GM23338 (cell line): ENCODE data around the gene GRID1. TPM values are rescaled to one million over a fixed set of nuclear protein-coding genes. Genes with fewer than 3 reads are reported as not detected.

ENCODE experiments used
- ATAC-seq: fragments of 200-7000 bp; cut with Tn5 transposase; 3 replicates; pipeline ENCODE4 v1.9.1; 2020
- DNase-seq: peaks from one replicate; pipeline ENCODE4 v3.0.0-alpha.2; 2015; ENCODE audit warnings: low spot score
- H2AFZ ChIP-seq: fragments of 200-600 bp; sonication (generic); 2 replicates; pipeline ENCODE4 v1.8.0; 2016; ENCODE audit warnings: antibody characterized with exemption, mild to moderate bottlenecking, moderate library complexity
- H3F3A ChIP-seq: fragments of 200-600 bp; sonication (generic); replicated peaks from 2 replicates; pipeline ENCODE4 v1.8.0; 2017; ENCODE audit warnings: antibody characterized with exemption, mixed run types, low read depth
- H3K27ac ChIP-seq: fragments of 200-600 bp; sonication (generic); 2 replicates; pipeline ENCODE4 v1.6.1; 2016; ENCODE audit warnings: low read depth
- H3K27me3 ChIP-seq: fragments of 200-600 bp; sonication (generic); 2 replicates; pipeline ENCODE4 v1.8.0; 2016; ENCODE audit warnings: mild to moderate bottlenecking, mixed run types, moderate library complexity; ENCODE audit not compliant: insufficient read depth
- H3K36me3 ChIP-seq: fragments of 200-600 bp; sonication (generic); 2 replicates; pipeline ENCODE4 v1.8.0; 2016; ENCODE audit warnings: mild to moderate bottlenecking; ENCODE audit not compliant: insufficient read depth
- H3K4me1 ChIP-seq: fragments of 200-600 bp; sonication (generic); 2 replicates; pipeline ENCODE4 v1.8.0; 2016; ENCODE audit warnings: mild to moderate bottlenecking, moderate library complexity; ENCODE audit not compliant: insufficient read depth
- H3K4me2 ChIP-seq: fragments of 200-600 bp; sonication (generic); 2 replicates; pipeline ENCODE4 v1.7.1; 2017; ENCODE audit warnings: mixed run types
- H3K4me3 ChIP-seq: fragments of 200-600 bp; sonication (generic); 2 replicates; pipeline ENCODE4 v1.6.1; 2016; ENCODE audit warnings: mixed run types
- H3K79me2 ChIP-seq: fragments of 200-600 bp; sonication (generic); replicated peaks from 2 replicates; pipeline ENCODE4 v1.8.0; 2017; ENCODE audit warnings: mild to moderate bottlenecking; ENCODE audit not compliant: insufficient read depth
- H3K9me2 ChIP-seq: fragments of 200-600 bp; sonication (generic); 2 replicates; pipeline ENCODE4 v1.8.0; 2017; ENCODE audit not compliant: insufficient read depth
- H4K20me1 ChIP-seq: fragments of 200-600 bp; sonication (generic); replicated peaks from 2 replicates; pipeline ENCODE4 v1.8.0; 2017; ENCODE audit warnings: mild to moderate bottlenecking; ENCODE audit not compliant: insufficient read depth
- H3K27ac Mint-ChIP-seq: 2 replicates; pipeline ENCODE4 v1.8.0; 2020; ENCODE audit warnings: inconsistent platforms, mild to moderate bottlenecking, moderate library complexity, mixed read lengths
- H3K27me3 Mint-ChIP-seq: 3 replicates; pipeline ENCODE4 v1.8.0; 2022; ENCODE audit warnings: low read depth, mild to moderate bottlenecking, moderate library complexity, mixed read lengths, inconsistent platforms; ENCODE audit not compliant: insufficient read depth, poor library complexity
- H3K36me3 Mint-ChIP-seq: 3 replicates; pipeline ENCODE4 v1.8.0; 2021; ENCODE audit warnings: low read depth, mild to moderate bottlenecking, inconsistent platforms, moderate library complexity, mixed read lengths
- H3K4me1 Mint-ChIP-seq: 3 replicates; pipeline ENCODE4 v1.8.0; 2020; ENCODE audit warnings: mild to moderate bottlenecking, inconsistent platforms, mixed read lengths
- H3K4me3 Mint-ChIP-seq: 3 replicates; pipeline ENCODE4 v1.8.0; 2021; ENCODE audit warnings: moderate library complexity, mild to moderate bottlenecking, inconsistent platforms, mixed read lengths
- H3K9me3 Mint-ChIP-seq: 3 replicates; pipeline ENCODE4 v1.8.0; 2020; ENCODE audit warnings: moderate library complexity, mild to moderate bottlenecking, inconsistent platforms, mixed read lengths
- CREB1 ChIP-seq: fragments of 250-450 bp; sonication (Bioruptor Pico); IDR thresholded peaks from 2 replicates; pipeline ENCODE4 v1.5.0; 2020; ENCODE audit warnings: low read depth, mild to moderate bottlenecking, moderate library complexity
- CTCF ChIP-seq, 2 experiments: fragments of 200-600 bp in 1 of 2; sonication (generic) in 1 of 2; conservative IDR thresholded peaks; 2 replicates each; pipeline versions ENCODE4 v1.5.1 to v1.6.1; 2016 to 2017; ENCODE audit warnings: antibody characterized with exemption in 2 of 2, low read depth in 2 of 2, mild to moderate bottlenecking in 2 of 2, moderate library complexity in 1 of 2
- JUNB ChIP-seq: IDR thresholded peaks from one replicate; pipeline ENCODE4 v1.6.1; 2016; ENCODE audit warnings: antibody characterized with exemption; ENCODE audit not compliant: unreplicated experiment
- POLR2AphosphoS5 ChIP-seq: IDR thresholded peaks from 2 replicates; pipeline ENCODE4 v1.6.1; 2016; ENCODE audit warnings: antibody characterized with exemption, low read depth
- STAT1 ChIP-seq: IDR thresholded peaks from one replicate; pipeline ENCODE4 v1.6.1; 2016; ENCODE audit warnings: antibody characterized with exemption; ENCODE audit not compliant: unreplicated experiment
- ZNF114 ChIP-seq: fragments of 250-450 bp; sonication (Bioruptor Pico); IDR thresholded peaks from 2 replicates; pipeline ENCODE4 v1.5.0; 2020; ENCODE audit warnings: mild to moderate bottlenecking, moderate library complexity
- ZNF462 ChIP-seq: fragments of 250-450 bp; sonication (Bioruptor Pico); IDR thresholded peaks from 2 replicates; pipeline ENCODE4 v1.5.0; 2020; ENCODE audit warnings: mild to moderate bottlenecking, moderate library complexity
- polyA plus RNA-seq: library from polyadenylated mRNA; unstranded; fragments of >200 nt; fragmentation: Nextera tagmentation; extraction: Ambion mirVana; gene quantifications from 2 replicates; pipeline ENCODE4 v1.2.1, GENCODE V29; 2016
- total RNA-seq: library from RNA; depleted of rRNA; stranded (reverse); fragments of >200 nt; shearing (Covaris generic); gene quantifications from 2 replicates; pipeline ENCODE4 v1.2.3, GENCODE V29; 2014
- TF ChIP-seq, protein P1 (sequence below): IDR thresholded peaks from 2 replicates; pipeline ENCODE4 v1.6.1; 2016; ENCODE audit warnings: antibody characterized with exemption
- TF ChIP-seq, protein P2 (sequence below): IDR thresholded peaks from one replicate; pipeline ENCODE4 v1.6.1; 2018; ENCODE audit warnings: antibody characterized with exemption; ENCODE audit not compliant: unreplicated experiment

GRID1 gene
- total and polyA plus RNA-seq, 2 experiments from 2014 or later = 0.14 to 0.15 TPM

DNA sequence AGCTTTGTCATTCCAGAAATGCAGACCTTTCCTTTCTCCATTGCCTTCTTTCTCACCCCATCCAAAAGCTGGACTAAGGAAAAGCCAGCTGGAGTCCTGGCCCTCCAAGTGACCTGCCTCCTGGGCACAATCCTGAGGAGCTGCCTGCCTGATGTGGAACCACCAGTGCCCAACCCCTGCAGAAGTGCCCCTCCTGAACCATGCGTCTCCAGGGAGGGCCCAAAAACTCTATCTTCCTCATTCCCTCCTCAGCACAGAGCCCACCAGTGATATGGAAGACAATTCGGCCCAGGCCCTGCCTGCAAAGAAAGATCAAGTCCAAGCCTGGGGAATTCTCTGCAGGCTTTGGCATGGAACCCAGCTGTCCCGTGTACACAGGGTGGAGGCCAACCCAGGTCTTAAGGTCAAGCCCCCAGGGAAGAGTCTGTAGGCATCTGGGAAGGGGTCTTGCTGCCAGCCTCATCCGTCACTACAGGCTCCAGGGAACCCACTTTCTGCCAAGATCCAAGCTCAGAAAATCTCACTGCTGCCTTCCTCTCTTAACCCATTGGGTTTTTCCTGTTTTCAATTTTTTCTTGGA lies 3.5 kb upstream of the GRID1 start:
- Mint-ChIP-seq H3K36me3 (no peaks in the 10 kb centered on the region; the same call in 2 of the 3 replicates), H3K27me3 (peaks cover 55% of the 10 kb centered on the region), H3K4me3 (no peak overlapping the region), H3K4me1 (peaks cover 8% of the 10 kb centered on the region), H3K27ac (no peak overlapping the region), H3K9me3 (no peaks in the 10 kb centered on the region; the same call in 2 of the 3 replicates)
- no peak for DNase-seq
- no peaks in the 10 kb centered on the region for H3K79me2 ChIP-seq
- no peaks in the 10 kb centered on the region for H3K9me2 ChIP-seq
- H3K36me3 ChIP-seq = no peaks in the 10 kb centered on the region
- peaks cover 8% of the 10 kb centered on the region for H3K4me1 ChIP-seq
- H3K27me3 ChIP-seq = peaks cover 73% of the 10 kb centered on the region
- no peak overlapping the region for H3K4me2 ChIP-seq
- no peak overlapping the region for H3K4me3 ChIP-seq
- no peaks in the 10 kb centered on the region for H4K20me1 ChIP-seq
- H3F3A ChIP-seq = no peaks in the 10 kb centered on the region
- no peak for ATAC-seq
- H2AFZ ChIP-seq = no peak overlapping the region
- H3K27ac ChIP-seq = no peak overlapping the region
- TF ChIP-seq STAT1 = no peak

DNA sequence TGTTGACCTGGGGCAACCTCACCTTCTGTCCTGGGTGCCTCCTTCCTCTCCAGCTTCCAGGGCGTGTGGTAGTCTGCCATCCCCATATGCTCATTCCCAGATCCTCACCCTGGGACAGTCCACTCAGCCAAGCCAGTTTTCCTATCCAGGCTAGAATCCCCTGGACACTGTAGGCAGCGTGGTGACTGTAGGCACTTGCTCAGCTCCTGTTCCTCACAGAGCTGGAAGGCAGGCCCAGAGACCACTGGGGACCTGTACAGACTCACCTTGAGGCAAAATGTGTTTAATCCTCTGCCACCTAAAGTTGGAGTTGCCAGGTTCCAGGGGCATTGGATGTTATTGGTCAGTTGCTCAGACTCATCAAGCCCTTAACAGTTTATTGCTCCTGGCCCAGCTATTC lies 2.4 kb upstream of the GRID1 start:
- H3K4me3 ChIP-seq = no peak overlapping the region
- H3K4me1 ChIP-seq = peaks cover 15% of the 10 kb centered on the region
- peaks cover 60% of the 10 kb centered on the region for H3K27me3 Mint-ChIP-seq
- no peaks in the 10 kb centered on the region for H3K9me2 ChIP-seq
- no peaks in the 10 kb centered on the region for H3F3A ChIP-seq
- H3K27ac ChIP-seq = no peak overlapping the region
- no peak for DNase-seq
- H3K27ac Mint-ChIP-seq = no peak overlapping the region
- H2AFZ ChIP-seq = no peak overlapping the region
- H3K4me3 Mint-ChIP-seq = no peak overlapping the region
- no peaks in the 10 kb centered on the region for H3K79me2 ChIP-seq
- ATAC-seq = no peak
- H3K4me1 Mint-ChIP-seq = peaks cover 14% of the 10 kb centered on the region
- no peaks in the 10 kb centered on the region for H3K36me3 ChIP-seq
- H3K4me2 ChIP-seq = no peak overlapping the region
- no peaks in the 10 kb centered on the region; the same call in 2 of the 3 replicates for H3K9me3 Mint-ChIP-seq
- H4K20me1 ChIP-seq = 0 out of 2 replicates have a peak, but pooled peaks cover 4% of the 10 kb centered on the region
- no peaks in the 10 kb centered on the region; the same call in 2 of the 3 replicates for H3K36me3 Mint-ChIP-seq
- peaks cover 77% of the 10 kb centered on the region for H3K27me3 ChIP-seq
- TF ChIP-seq CREB1 (CRISPR knock-in tag) (no peak), JUNB (no peak), STAT1 (no peak), POLR2AphosphoS5 (no peak), ZNF114 (CRISPR knock-in tag) (no peak), ZNF462 (CRISPR knock-in tag) (no peak), CTCF (conservative IDR thresholded peaks at IDR 0.05; ENCODE audit: low read depth in 2 of 2) (no peak)
- TF ChIP-seq, protein P1, sequence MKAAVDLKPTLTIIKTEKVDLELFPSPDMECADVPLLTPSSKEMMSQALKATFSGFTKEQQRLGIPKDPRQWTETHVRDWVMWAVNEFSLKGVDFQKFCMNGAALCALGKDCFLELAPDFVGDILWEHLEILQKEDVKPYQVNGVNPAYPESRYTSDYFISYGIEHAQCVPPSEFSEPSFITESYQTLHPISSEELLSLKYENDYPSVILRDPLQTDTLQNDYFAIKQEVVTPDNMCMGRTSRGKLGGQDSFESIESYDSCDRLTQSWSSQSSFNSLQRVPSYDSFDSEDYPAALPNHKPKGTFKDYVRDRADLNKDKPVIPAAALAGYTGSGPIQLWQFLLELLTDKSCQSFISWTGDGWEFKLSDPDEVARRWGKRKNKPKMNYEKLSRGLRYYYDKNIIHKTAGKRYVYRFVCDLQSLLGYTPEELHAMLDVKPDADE = no peak
- TF ChIP-seq, protein P2, sequence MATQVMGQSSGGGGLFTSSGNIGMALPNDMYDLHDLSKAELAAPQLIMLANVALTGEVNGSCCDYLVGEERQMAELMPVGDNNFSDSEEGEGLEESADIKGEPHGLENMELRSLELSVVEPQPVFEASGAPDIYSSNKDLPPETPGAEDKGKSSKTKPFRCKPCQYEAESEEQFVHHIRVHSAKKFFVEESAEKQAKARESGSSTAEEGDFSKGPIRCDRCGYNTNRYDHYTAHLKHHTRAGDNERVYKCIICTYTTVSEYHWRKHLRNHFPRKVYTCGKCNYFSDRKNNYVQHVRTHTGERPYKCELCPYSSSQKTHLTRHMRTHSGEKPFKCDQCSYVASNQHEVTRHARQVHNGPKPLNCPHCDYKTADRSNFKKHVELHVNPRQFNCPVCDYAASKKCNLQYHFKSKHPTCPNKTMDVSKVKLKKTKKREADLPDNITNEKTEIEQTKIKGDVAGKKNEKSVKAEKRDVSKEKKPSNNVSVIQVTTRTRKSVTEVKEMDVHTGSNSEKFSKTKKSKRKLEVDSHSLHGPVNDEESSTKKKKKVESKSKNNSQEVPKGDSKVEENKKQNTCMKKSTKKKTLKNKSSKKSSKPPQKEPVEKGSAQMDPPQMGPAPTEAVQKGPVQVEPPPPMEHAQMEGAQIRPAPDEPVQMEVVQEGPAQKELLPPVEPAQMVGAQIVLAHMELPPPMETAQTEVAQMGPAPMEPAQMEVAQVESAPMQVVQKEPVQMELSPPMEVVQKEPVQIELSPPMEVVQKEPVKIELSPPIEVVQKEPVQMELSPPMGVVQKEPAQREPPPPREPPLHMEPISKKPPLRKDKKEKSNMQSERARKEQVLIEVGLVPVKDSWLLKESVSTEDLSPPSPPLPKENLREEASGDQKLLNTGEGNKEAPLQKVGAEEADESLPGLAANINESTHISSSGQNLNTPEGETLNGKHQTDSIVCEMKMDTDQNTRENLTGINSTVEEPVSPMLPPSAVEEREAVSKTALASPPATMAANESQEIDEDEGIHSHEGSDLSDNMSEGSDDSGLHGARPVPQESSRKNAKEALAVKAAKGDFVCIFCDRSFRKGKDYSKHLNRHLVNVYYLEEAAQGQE = no peak
